K562 (cell line): ENCODE data around the gene TCF12. TPM values are rescaled to one million over a fixed set of nuclear protein-coding genes. Genes with fewer than 3 reads are reported as not detected.

ENCODE experiments used
- ATAC-seq: fragments of 200-7000 bp; cut with Tn5 transposase; 3 replicates; pipeline ENCODE4 v1.9.1; 2020; ENCODE audit warnings: moderate library complexity
- BruUV-seq: library from RNA; stranded (reverse); fragments of 400-500 nt; replicated peaks from 2 replicates; lab custom pipeline; 2021; lab: Mats Ljungman, UMichigan
- CTCF ChIA-PET: fragments of 300-600 bp; formaldehyde crosslinking; extraction: SDS; loops from one replicate; lab custom pipeline; 2021; ENCODE audit warnings: low intra/inter-chr PET ratio; lab: Yijun Ruan, JAX
- POLR2A ChIA-PET: fragments of 300-600, 350-650 bp; sonication (Branson Sonifier 250); formaldehyde crosslinking; extraction: SDS; loops from one replicate; lab custom pipeline; 2021; ENCODE audit warnings: antibody characterized with exemption, inconsistent platforms; lab: Yijun Ruan, JAX
- DNase-seq, 4 experiments: peaks; one replicate each; pipeline versions ENCODE4 v3.0.0 to v3.0.0-alpha.2; 2011 to 2018; ENCODE audit warnings: low spot score in 3 of 4, mixed read lengths in 3 of 4; ENCODE audit errors: extremely low read depth in 1 of 4
- FAIRE-seq: peaks from 2 replicates; lab custom pipeline; 2011; peaks lifted over from hg19 to GRCh38; lab: Jason Lieb, UNC
- H2AFZ ChIP-seq: 2 replicates; pipeline ENCODE4 v1.6.0; 2011; ENCODE audit warnings: low read depth, low read length, control low read depth, inconsistent platforms
- H3K27ac ChIP-seq: fragments of 200-600 bp; 3 replicates; pipeline ENCODE4 v1.8.0; 2011; ENCODE audit warnings: low read depth, mild to moderate bottlenecking, control low read depth, inconsistent platforms, low read length, moderate library complexity, mixed read lengths; ENCODE audit errors: extremely low read depth
- H3K27me3 ChIP-seq, 2 experiments: fragments of 300-600 bp in 1 of 2; 2 replicates in 1 of 2; 3 replicates in 1 of 2; pipeline versions ENCODE4 v1.6.0 to v1.8.0; 2011; ENCODE audit warnings: inconsistent platforms in 2 of 2, low read length in 2 of 2, mild to moderate bottlenecking in 1 of 2, mixed read lengths in 1 of 2, moderate library complexity in 1 of 2; ENCODE audit not compliant: control insufficient read depth in 2 of 2, insufficient read depth in 2 of 2
- H3K36me3 ChIP-seq: fragments of 300-600 bp; 3 replicates; pipeline ENCODE4 v1.8.0; 2011; ENCODE audit warnings: mild to moderate bottlenecking, low read length, inconsistent platforms; ENCODE audit not compliant: control insufficient read depth, insufficient read depth
- H3K4me1 ChIP-seq, 2 experiments: fragments of 200-600 bp in 1 of 2; replicated peaks in 1 of 2; 2 replicates in 1 of 2; 3 replicates in 1 of 2; pipeline versions ENCODE4 v1.5.1 to v1.8.0; 2011; ENCODE audit warnings: inconsistent platforms in 2 of 2, low read length in 2 of 2, mild to moderate bottlenecking in 1 of 2, mixed read lengths in 1 of 2, moderate library complexity in 1 of 2; ENCODE audit not compliant: control insufficient read depth in 2 of 2, insufficient read depth in 2 of 2
- H3K4me2 ChIP-seq: 2 replicates; pipeline ENCODE4 v1.6.1; 2011; ENCODE audit warnings: low read length, control low read depth, inconsistent platforms, mixed read lengths; ENCODE audit not compliant: insufficient read depth
- H3K4me3 ChIP-seq: fragments of 200-600 bp; sonication (generic), shearing (Covaris generic); 2 replicates; pipeline ENCODE4 v1.5.1; 2016; ENCODE audit warnings: control low read depth, inconsistent platforms
- H3K79me2 ChIP-seq: fragments of 200-600 bp; 3 replicates; pipeline ENCODE4 v1.8.0; 2011; ENCODE audit warnings: low read length, inconsistent platforms; ENCODE audit not compliant: control insufficient read depth, insufficient read depth
- H3K9ac ChIP-seq, 2 experiments: 2 replicates each; pipeline versions ENCODE4 v1.6.0 to v1.6.1; 2011; ENCODE audit warnings: low read depth in 2 of 2, low read length in 2 of 2, control low read depth in 1 of 2, inconsistent platforms in 1 of 2, mild to moderate bottlenecking in 1 of 2, mixed read lengths in 1 of 2; ENCODE audit not compliant: insufficient read depth in 1 of 2
- H3K9me1 ChIP-seq: one replicate; pipeline ENCODE4 v1.6.0; 2011; ENCODE audit warnings: inconsistent platforms, mild to moderate bottlenecking, low read length, moderate library complexity; ENCODE audit not compliant: control insufficient read depth, insufficient read depth
- H3K9me3 ChIP-seq: replicated peaks from 2 replicates; pipeline ENCODE4 v1.5.1; 2011; ENCODE audit warnings: low read depth, low read length, inconsistent platforms; ENCODE audit not compliant: control insufficient read depth, insufficient read depth
- H4K20me1 ChIP-seq: replicated peaks from 2 replicates; pipeline ENCODE4 v1.6.1; 2011; ENCODE audit warnings: low read length, inconsistent platforms, mixed read lengths; ENCODE audit not compliant: control insufficient read depth, insufficient read depth
- ARID3A ChIP-seq: IDR thresholded peaks from 2 replicates; pipeline ENCODE4 v1.6.1; 2012; ENCODE audit warnings: low read depth, low read length, improper control_type of control experiment, borderline replicate concordance
- MBD1 ChIP-seq: fragments of 250-450 bp; sonication (Bioruptor Pico); IDR thresholded peaks from 2 replicates; pipeline ENCODE4 v1.8.0; 2022; ENCODE audit warnings: inconsistent platforms
- MEIS2 ChIP-seq: fragments of 450-650 bp; IDR thresholded peaks from 2 replicates; pipeline ENCODE4 v1.6.1; 2014; ENCODE audit warnings: mild to moderate bottlenecking; ENCODE audit not compliant: partially characterized antibody
- MLX ChIP-seq, 2 experiments: fragments of 450-650 bp in 1 of 2; sonication (generic) in 1 of 2; formaldehyde crosslinking; conservative IDR thresholded peaks; 2 replicates each; pipeline versions ENCODE4 v1.4.0 to v1.8.1; 2020 to 2022; ENCODE audit warnings: mild to moderate bottlenecking in 1 of 2, missing genetic modification reagents in 1 of 2
- PBX2 ChIP-seq, 2 experiments: IDR thresholded peaks in 1 of 2; conservative IDR thresholded peaks in 1 of 2; 2 replicates each; pipeline ENCODE4 v1.6.1; 2016; ENCODE audit warnings: low read depth in 2 of 2, mild to moderate bottlenecking in 1 of 2, missing compliant biosample characterization in 1 of 2, missing genetic modification characterization in 1 of 2, moderate library complexity in 1 of 2
- POLR3A ChIP-seq: IDR thresholded peaks from 2 replicates; pipeline ENCODE4 v1.6.1; 2011; ENCODE audit warnings: borderline replicate concordance, mild to moderate bottlenecking, moderate library complexity; ENCODE audit not compliant: insufficient read length, insufficient read depth; ENCODE audit errors: extremely low read depth
- RAD51 ChIP-seq: fragments of 450-650 bp; IDR thresholded peaks from 2 replicates; pipeline ENCODE4 v1.7.1; 2016; ENCODE audit warnings: low read depth, mild to moderate bottlenecking, borderline replicate concordance
- RBM22 ChIP-seq: fragments of 200-400 bp; formaldehyde crosslinking; IDR thresholded peaks from 2 replicates; pipeline ENCODE4 v1.6.1; 2018; ENCODE audit warnings: low read length, low read depth; ENCODE audit not compliant: poor library complexity, severe bottlenecking
- ZFP36 ChIP-seq: fragments of 150-350 bp; IDR thresholded peaks from 2 replicates; pipeline ENCODE4 v1.6.1; 2018; ENCODE audit warnings: low read length, low read depth; ENCODE audit not compliant: partially characterized antibody
- ZNF140 ChIP-seq: fragments of 250-450 bp; sonication (Bioruptor Pico); IDR thresholded peaks from 2 replicates; pipeline ENCODE4 v1.8.0; 2021; ENCODE audit warnings: moderate library complexity, mild to moderate bottlenecking, inconsistent platforms
- ZNF778 ChIP-seq: fragments of 450-650 bp; formaldehyde crosslinking; IDR thresholded peaks from 2 replicates; pipeline ENCODE4 v1.4.0; 2020; ENCODE audit warnings: mild to moderate bottlenecking, moderate library complexity
- ZNF830 ChIP-seq: fragments of 250-450 bp; sonication (Bioruptor Pico); IDR thresholded peaks from 2 replicates; pipeline ENCODE4 v1.5.0; 2021; ENCODE audit warnings: mild to moderate bottlenecking
- in situ Hi-C: fragments of 300-500 bp; cut with MboI; formaldehyde crosslinking; loops from 4 replicates; pipeline ENCODE4 v1.15.0; 2018; ENCODE audit warnings: inconsistent platforms, mixed read lengths
- intact Hi-C: fragments of 100-400 bp; cut with micrococcal nuclease; formaldehyde crosslinking; loops from 2 replicates; pipeline ENCODE4 v1.14.2; 2022
- polyA plus RNA-seq, 8 experiments: library from polyadenylated mRNA; depleted of rRNA in 4 of 8; stranded (reverse) in 5 of 8; unstranded in 3 of 8; fragments of >200 nt; fragmentation: Nextera tagmentation in 2 of 8; fragmentation: Illumina TruSeq in 1 of 8; extraction: Ambion mirVana in 2 of 8; extraction: Trizol in 1 of 8; gene quantifications; 2 replicates each; pipeline versions ENCODE4 v1.2.1 to v1.2.3, GENCODE V29; 2011 to 2014; ENCODE audit warnings: inconsistent platforms in 1 of 8, missing spikeins in 1 of 8
- total RNA-seq, 7 experiments: library from RNA; depleted of rRNA in 6 of 7; stranded (reverse); fragments of >200 nt in 6 of 7; fragmentation: Illumina TruSeq in 2 of 7; extraction: Trizol in 2 of 7; gene quantifications; 2 replicates each; pipeline versions ENCODE4 v1.2.1 to v1.2.3, GENCODE V29; 2011 to 2021; ENCODE audit warnings: low replicate concordance in 1 of 7

TCF12 gene
- total and polyA plus RNA-seq, 9 of the 15 experiments (the other 6 are each of a cell fraction or from before 2014, with no cell fraction given): 10.5 to 132 (median 52.9) TPM

- no peaks in the 10 kb centered on the region for H3K27me3 ChIP-seq
- FAIRE-seq (no peak), DNase-seq (no peak), ATAC-seq (no peak)
- intact Hi-C loops (no loop called here), in situ Hi-C loops (no loop called here)
- no TSS peak for BruUV-seq
- no peak overlapping the region for H3K4me2 ChIP-seq
- POLR2A ChIA-PET: interaction anchor here (1.9 kb wide), 1 partner anchor 9 kb away, joined by 4 read pairs; no protein-coding TSS in a partner anchor
- no peaks in the 10 kb centered on the region for H3K9me3 ChIP-seq
- CTCF ChIA-PET: no interaction called here
- H4K20me1 ChIP-seq: peaks cover 5% of the 10 kb centered on the region
- peaks cover 93% of the 10 kb centered on the region for H3K79me2 ChIP-seq
- TF ChIP-seq ZNF140 (CRISPR knock-in tag) (no peak), ARID3A (no peak), RBM22 (no peak), ZFP36 (no peak), MBD1 (no peak), ZNF778 (CRISPR knock-in tag) (no peak), ZNF830 (CRISPR knock-in tag) (no peak), MEIS2 (no peak), PBX2 (CRISPR knock-in tag; IDR thresholded peaks at IDR 0.05; ENCODE audit: low read depth) (no peak), PBX2 (tag; conservative IDR thresholded peaks at IDR 0.05; ENCODE audit: low read depth) (no peak), MLX (CRISPR knock-in tag; conservative IDR thresholded peaks at IDR 0.05) (no peak), RAD51 (no peak), POLR3A (no peak)
- no peak overlapping the region for H3K4me3 ChIP-seq
- peaks cover 12% of the 10 kb centered on the region; the same call in 1 of the 3 replicates for H3K36me3 ChIP-seq
- H3K27ac ChIP-seq: no peak overlapping the region
- peaks cover 0 to 1% of the 10 kb centered on the region in 2 experiments; a peak in 1 of 5 replicates for H3K4me1 ChIP-seq
- H2AFZ ChIP-seq: no peak overlapping the region
- no peaks in the 10 kb centered on the region for H3K9me1 ChIP-seq
- no peak overlapping the region for H3K9ac ChIP-seq
These were observed 20.8 kb downstream of the TCF12 start for GRCh38 chr15:56939257-56939656.
